GM12864 (cell line): Measurements from ENCODE around the gene GDPD5.

Experiments
- DNase-seq: peaks from one replicate; pipeline ENCODE4 v3.0.0-alpha.2; 2011; ENCODE audit warnings: low read depth
- H3K4me3 ChIP-seq: 2 replicates; pipeline ENCODE4 v1.5.1; 2011; ENCODE audit warnings: mild to moderate bottlenecking, low read depth, low read length, control low read depth
- TF ChIP-seq, protein P1 (sequence below): IDR thresholded peaks from 2 replicates; pipeline ENCODE4 v1.5.1; 2011; ENCODE audit warnings: low read depth, mild to moderate bottlenecking, moderate library complexity, low read length, control low read depth, inconsistent platforms; ENCODE audit errors: missing control alignments

The GDPD5 gene

DNA sequence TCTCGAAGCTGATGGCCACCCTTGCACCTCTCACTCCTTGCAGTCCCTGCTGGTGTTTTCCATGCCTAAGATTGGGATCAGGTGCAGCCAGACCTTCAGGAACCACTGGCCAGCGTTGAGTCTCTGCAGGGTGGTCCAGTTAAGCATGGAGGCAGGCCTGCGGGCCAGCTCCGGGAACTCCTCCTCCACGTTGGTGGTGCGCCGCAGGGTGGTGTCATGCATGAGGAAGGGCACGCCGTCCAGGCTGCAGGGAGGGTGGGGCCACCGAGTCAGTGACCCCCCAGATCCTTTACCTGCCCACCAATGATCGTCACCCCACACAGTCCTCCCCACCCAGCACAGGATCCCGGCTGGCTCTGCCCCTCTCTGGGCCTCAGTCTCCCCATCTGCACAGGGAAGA is 82.7 kb downstream of the GDPD5 start:
- no peak overlapping the region for H3K4me3 ChIP-seq
- TF ChIP-seq, protein P1, sequence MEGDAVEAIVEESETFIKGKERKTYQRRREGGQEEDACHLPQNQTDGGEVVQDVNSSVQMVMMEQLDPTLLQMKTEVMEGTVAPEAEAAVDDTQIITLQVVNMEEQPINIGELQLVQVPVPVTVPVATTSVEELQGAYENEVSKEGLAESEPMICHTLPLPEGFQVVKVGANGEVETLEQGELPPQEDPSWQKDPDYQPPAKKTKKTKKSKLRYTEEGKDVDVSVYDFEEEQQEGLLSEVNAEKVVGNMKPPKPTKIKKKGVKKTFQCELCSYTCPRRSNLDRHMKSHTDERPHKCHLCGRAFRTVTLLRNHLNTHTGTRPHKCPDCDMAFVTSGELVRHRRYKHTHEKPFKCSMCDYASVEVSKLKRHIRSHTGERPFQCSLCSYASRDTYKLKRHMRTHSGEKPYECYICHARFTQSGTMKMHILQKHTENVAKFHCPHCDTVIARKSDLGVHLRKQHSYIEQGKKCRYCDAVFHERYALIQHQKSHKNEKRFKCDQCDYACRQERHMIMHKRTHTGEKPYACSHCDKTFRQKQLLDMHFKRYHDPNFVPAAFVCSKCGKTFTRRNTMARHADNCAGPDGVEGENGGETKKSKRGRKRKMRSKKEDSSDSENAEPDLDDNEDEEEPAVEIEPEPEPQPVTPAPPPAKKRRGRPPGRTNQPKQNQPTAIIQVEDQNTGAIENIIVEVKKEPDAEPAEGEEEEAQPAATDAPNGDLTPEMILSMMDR, result no peak
- DNase-seq, result no peak

- TF ChIP-seq, protein P1, result no peak
- no peak overlapping the region for H3K4me3 ChIP-seq
- DNase-seq, result no peak
Observed at GRCh38 chr11:75442161-75442885, 83.4 kb downstream of the GDPD5 start.

- H3K4me3 ChIP-seq, result no peak overlapping the region
- TF ChIP-seq, protein P1, result no peak
- no peak for DNase-seq
Observed at GRCh38 chr11:75441804-75442132, 84.0 kb downstream of the GDPD5 start.

- DNase-seq, result no peak
- H3K4me3 ChIP-seq, result no peak overlapping the region
- TF ChIP-seq, protein P1, result no peak
Observed at GRCh38 chr11:75440960-75441803, 84.6 kb downstream of the GDPD5 start.

DNA sequence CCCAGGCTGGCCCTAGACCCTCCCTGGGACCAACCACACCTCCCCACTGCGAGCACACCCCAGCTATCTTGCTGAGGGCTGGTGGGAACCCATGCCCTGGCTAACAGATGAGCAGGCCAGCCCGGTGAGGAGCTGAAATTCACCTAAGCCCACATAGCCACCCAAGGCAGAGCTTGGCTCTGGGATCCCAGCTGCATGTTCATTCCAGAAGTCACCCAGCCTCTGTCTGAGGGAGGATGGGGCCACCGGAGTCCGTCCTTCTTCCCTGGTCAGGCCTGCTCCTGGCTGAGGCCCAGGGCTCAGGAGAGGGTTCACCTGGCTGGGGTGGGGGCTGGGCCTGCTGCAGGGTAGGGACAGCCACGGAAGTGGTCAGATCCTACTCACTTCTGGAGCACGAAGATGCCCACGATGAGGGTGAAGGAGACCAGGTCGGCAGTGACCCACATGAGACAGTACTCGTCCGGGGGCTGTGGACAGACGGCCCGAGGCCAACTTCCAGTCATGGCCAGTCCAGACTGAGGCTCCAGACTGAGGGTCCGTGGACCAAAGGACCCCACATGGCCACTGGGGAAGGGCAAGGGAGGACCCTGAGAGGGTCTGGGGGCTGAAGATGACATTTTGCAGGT is 86.1 kb downstream of the GDPD5 start:
- TF ChIP-seq, protein P1, result no peak
- no peak for DNase-seq

DNA sequence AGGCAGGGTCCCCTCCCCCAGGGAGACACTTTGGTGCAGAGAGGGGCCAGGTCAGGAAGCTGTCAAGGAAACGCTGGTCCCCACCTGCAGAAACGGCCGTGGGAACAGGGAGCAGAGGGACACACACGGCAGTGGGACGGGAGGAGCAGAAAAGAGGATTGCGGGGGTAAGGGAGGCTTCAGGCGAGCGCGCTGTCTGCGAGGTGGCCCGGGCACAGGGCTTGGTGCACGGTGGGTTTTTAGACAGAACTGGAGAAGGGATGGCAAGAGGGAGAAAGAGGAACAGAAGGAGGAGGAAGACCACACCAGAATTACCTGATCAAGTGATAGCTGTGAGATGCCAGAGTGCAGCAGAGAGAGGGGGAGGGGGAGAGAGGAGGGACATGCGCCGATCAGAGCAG is 86.7 kb downstream of the GDPD5 start:
- no peak for DNase-seq
- TF ChIP-seq, protein P1, result no peak

More for the DNA sequence above, 86.1 kb downstream of the GDPD5 start:
- no peak overlapping the region for H3K4me3 ChIP-seq

More for the DNA sequence above, 86.7 kb downstream of the GDPD5 start:
- H3K4me3 ChIP-seq, result no peak overlapping the region
